Heart left ventricle (tissue), 13 donors: ENCODE results near the gene NTSR2.
A peak's percentile ranks its signal among the peaks of the same experiment; 100 is the strongest.

Source experiments
- POLR2A ChIP-seq, 2 donors: fragments of 450-650 bp; IDR thresholded peaks; one replicate each; pipeline ENCODE4 v1.6.1; 2017; ENCODE audit warnings: antibody characterized with exemption in 2 of 2, mild to moderate bottlenecking in 2 of 2, moderate library complexity in 2 of 2
- TF ChIP-seq, protein P1 (sequence below), 12 donors: fragments of 200-600 bp; sonication (generic) in 4 of 12; IDR thresholded peaks; one replicate each; pipeline versions ENCODE4 v1.5.0 to v1.8.0; 2018 to 2022; ENCODE audit warnings: antibody characterized with exemption in 12 of 12, mild to moderate bottlenecking in 5 of 12
- donor health status: ischemic (EF 13 %, LVEDD 7.1; RV severe dilation, severe dysfunction).
- donor health status: DM: no; HTN: yes; CAD: no.
- donor health status: DM: no; HTN: no; CAD: no.
- donor health status: ischemic (EF 25% LVEDD 6.9; RV normal size, moderate dysfunction).
- donor health status: ischemic (EF 25% LVEDD 5.7; RV mildly dilated, moderate dysfunction).
- donor health status: ischemic (EF 35%, LVEDD 5.7; RV mildly dilated, moderate dysfunction).
- donor health status: nonischemic (EF 11% LVEDD 7.7; RV severe dilation, severe dysfunction).
- donor health status: DM: yes; HTN: yes; CAD: no.
- donor health status: PGD.
- donor health status: ischemic (EF 29% LVEDD 5.4; RV normal size, mild dysfunction).
- donor health status: nonischemic (EF 23%, LVEDD 6.1; RV moderate dilation, normal function).

DNA sequence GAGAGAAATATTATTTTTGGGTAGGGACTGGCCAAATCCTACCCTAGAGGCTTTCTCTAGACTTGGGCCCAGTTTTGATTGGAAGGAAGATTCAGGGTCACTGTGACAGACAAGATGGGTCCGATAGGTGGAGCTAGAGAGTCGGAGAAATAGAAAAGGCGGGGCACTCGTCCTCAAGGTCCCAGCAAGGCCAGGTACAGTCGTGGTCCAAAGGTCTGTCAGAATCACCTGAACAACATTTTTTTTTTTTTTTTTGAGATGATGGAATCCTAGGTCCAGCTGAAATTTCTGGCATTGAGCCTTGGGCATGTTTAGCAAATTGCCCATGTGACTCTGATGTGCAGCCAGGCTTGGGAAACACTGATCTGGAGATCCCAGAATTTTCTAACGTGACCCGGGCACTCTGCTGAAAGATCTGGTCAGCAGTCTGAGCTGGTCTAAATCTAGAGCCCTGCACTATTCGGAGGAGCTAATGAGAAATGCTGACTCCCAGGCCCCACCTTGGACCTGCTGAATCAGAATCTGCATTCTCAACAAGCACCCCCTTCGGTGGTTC is 23.0 kb upstream of the NTSR2 start:
- TF ChIP-seq, protein P1, sequence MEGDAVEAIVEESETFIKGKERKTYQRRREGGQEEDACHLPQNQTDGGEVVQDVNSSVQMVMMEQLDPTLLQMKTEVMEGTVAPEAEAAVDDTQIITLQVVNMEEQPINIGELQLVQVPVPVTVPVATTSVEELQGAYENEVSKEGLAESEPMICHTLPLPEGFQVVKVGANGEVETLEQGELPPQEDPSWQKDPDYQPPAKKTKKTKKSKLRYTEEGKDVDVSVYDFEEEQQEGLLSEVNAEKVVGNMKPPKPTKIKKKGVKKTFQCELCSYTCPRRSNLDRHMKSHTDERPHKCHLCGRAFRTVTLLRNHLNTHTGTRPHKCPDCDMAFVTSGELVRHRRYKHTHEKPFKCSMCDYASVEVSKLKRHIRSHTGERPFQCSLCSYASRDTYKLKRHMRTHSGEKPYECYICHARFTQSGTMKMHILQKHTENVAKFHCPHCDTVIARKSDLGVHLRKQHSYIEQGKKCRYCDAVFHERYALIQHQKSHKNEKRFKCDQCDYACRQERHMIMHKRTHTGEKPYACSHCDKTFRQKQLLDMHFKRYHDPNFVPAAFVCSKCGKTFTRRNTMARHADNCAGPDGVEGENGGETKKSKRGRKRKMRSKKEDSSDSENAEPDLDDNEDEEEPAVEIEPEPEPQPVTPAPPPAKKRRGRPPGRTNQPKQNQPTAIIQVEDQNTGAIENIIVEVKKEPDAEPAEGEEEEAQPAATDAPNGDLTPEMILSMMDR (IDR thresholded peaks at IDR 0.05): peak; percentile 68 to 86 (median 76)
- TF ChIP-seq POLR2A (IDR thresholded peaks at IDR 0.05): no peak
